HG02610 (cell line): ENCODE measurements around the gene ADA.
"Not testable (repeated sequence)": the region's sequence is repeated elsewhere in the genome, so short reads cannot be mapped to it uniquely, and the experiment has no call there.

ENCODE experiments used
- ATAC-seq: cut with Tn5 transposase; IDR thresholded peaks from one replicate; pipeline ENCODE4 v1.9.1; 2021; ENCODE audit warnings: mild to moderate bottlenecking, moderate library complexity; ENCODE audit not compliant: unreplicated experiment

The ADA gene

DNA sequence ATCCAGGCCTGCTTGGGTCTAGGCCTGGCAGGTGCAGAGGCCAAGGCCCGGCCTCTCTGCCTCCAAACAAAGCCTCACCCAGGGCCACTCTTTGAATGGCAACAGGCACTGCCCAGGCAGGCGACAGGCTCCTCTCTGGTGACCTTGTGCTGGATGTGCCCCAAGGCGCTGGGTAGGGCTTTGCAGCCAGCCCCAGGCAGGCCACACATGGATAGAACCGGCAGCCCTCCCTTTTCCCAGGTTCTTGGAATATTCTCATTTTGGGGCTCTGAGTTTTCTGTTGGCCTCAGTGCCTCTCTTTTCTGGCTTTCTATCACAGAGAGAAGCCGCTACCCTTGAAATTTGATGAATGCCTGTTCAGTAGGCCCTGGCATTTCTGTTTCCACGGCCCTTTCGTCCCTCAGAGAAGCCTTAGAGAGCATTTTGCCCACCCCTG, 50.2 kb downstream of the ADA start:
- no peak for ATAC-seq

- ATAC-seq = no peak
Measured at GRCh38 chr20:44600758-44601201, 50.7 kb downstream of the ADA start.

GRCh38 chr20:44600301-44600700, 51.2 kb downstream of the ADA start:
- no peak for ATAC-seq

DNA sequence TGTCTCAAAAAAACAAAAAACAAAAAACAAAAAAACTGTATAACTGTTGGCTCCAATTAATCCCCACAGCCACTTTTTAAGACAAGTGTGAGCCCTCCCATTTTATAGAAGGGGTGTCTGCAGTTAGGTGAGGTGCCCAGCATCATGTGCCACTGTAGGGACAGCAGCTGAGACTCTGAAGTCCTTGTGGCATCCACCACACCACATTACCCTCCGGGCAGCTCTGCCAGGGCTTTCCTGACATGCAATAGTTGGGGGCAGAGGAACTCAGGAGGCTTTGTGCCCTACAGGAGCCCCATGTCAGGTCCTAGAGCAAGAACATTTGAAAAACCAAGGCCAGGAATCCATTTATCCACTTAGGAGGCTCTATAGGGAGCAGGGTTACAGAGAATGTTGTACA, 51.8 kb downstream of the ADA start:
- no peak for ATAC-seq

GRCh38 chr20:44598423-44599305, 52.8 kb downstream of the ADA start:
- ATAC-seq = no peak

DNA sequence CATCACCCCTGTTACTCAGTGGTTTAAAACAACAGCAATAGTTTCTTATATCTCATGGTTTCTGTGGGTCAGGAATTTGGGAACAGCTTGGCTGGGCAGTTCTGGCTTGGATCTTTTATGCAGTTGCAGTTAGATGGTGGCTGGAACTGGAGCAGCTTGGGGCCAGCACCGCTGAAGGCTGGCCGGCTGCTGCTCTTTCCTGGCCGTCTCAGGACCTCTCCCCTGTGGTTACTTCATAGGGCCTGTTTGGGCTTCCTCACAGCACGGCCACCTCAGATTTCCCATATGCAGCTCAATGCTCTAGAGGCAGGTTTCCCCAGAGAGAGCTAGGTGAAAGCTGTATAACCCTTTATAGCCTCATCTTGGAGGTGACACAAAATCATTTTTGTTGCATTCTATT, 53.6 kb downstream of the ADA start:
- no peak for ATAC-seq

GRCh38 chr20:44597516-44597915, 54.0 kb downstream of the ADA start:
- no peak for ATAC-seq

DNA sequence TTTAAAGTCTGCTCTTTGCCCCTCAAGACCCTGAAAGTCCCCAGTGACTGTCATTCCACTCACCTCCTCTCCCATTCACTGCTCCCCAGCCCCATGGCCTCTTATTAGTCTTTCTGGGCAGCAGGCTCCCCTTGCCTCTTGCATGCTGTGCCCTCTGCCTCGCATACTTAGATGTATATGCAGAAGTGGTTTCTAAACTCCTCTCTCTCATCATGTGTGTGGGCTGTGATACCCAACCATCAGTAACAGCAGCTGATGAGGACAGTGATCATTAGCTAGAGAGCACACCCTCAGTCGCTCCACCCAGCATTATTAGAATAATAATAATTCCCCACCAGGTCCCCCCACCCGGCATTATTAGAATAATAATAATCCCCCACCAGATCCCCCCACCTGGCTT, 54.6 kb downstream of the ADA start:
- ATAC-seq = no peak

- no peak for ATAC-seq
Measured at GRCh38 chr20:44596010-44596409, 55.5 kb downstream of the ADA start.

- peak; percentile 62 for ATAC-seq
Measured at GRCh38 chr20:44594730-44595129, 56.8 kb downstream of the ADA start.

DNA sequence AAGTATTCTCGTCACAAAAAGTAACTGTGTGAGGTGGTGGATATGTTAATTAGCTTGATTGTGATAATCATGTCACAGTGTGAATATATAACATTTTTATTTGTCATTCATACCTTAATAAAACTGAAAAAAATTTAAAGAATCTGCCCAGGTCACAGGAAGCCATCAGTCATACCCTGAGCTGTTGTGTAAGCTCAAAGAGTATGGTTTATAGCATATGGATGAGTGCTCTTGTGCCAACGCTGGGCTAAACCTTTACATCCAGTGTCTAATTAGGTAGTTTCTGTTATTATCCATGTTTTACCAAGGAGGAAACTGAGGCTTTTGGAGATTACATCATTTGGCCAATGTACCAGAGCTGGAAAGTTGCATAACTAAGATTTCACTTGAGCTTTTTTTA, 57.7 kb downstream of the ADA start:
- ATAC-seq = no peak

DNA sequence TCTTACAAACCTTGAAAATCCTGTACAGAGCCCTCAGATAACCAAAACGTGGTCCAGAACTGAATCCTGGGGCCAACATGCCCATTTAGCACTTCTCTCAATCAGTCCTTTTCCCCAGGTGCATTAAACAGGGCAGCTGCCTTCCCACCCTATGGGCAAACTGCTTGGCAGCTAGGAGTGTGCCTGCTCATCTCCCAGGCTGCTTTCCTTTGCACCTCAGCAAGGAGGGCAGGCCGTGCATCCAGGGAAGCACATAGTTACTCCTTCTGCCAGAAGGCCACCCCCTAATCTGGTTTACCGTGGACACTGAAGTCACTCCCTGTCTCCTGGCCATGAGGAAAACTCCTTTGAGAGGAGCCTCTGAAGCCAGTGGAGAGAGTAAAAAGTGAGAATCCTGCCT, 59.1 kb downstream of the ADA start:
- no peak for ATAC-seq

DNA sequence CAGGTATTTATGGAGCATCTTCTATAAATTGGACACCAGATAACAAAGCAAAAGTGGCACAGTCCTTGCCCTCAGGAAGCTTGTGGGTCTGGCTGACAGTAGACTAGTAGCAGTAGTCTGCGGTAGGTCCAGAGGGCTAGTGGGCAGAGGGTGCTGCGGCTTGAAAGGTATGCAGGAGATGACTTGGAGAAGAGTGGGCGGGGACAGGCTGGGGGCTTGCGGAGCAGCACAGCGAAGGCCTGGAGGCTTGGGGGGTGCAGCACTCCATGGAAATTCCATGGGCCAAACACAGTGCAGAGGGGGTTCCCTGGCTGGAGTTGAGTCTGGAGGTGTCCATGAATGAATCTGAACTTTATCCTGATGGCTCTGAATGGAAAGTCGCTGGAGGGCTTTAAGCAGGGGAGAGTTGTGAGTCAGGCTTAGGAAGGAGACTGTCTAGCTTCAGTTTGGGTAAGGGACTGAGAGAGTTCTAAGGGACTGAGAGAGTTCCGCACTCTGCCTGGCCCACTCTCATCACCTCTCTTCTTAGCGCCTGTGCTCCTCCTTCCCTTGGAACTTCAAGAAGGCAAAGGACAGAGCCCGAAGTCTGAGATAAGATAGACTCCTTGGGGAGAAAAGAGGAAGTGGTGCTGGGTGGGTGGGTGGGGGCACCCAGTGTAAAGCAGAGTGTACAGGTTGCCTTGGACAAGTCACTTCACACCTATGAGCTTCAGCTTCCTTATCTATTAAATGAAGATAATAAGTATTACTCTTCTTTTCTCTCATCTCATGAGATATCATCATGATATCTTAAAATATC, 60.3 kb downstream of the ADA start:
- no peak for ATAC-seq

- no peak for ATAC-seq
Measured at GRCh38 chr20:44589537-44589936, 62.0 kb downstream of the ADA start.

- not testable (repeated sequence) for ATAC-seq
Measured at GRCh38 chr20:44588321-44588720, 63.2 kb downstream of the ADA start.

GRCh38 chr20:44587035-44587980, 64.2 kb downstream of the ADA start:
- no peak for ATAC-seq

DNA sequence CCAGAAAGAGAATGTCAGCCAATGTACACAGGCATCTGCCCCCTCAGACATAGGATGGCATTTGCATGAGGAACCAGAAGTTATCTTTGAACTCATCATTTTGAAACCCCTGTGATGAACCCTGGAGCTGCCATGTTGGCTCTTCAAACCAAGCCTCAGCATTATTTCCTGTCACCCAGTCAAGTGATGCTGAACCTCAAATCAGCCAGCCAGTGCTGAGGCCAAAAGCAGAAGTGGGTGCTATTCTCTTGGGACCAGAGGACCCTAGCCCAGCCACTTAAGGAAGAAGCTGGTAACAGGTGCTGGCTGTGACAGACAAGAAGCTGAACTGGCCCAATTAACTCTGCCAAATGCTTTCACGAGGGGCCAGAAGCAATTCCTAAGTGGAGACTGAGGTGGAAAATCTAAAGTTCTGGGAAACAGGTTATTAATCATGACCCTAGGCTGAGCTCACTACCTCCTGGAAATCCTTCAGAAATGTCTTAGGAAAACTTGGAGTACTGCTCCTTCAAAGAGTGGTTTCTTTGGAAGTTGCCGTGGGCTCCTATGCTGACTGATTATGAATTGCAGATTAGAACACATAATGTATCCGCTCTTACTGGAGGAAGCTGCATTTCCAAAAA, 65.1 kb downstream of the ADA start:
- peak; percentile 66 for ATAC-seq

- peak; percentile 41 for ATAC-seq
Measured at GRCh38 chr20:44585057-44585963, 66.2 kb downstream of the ADA start.

DNA sequence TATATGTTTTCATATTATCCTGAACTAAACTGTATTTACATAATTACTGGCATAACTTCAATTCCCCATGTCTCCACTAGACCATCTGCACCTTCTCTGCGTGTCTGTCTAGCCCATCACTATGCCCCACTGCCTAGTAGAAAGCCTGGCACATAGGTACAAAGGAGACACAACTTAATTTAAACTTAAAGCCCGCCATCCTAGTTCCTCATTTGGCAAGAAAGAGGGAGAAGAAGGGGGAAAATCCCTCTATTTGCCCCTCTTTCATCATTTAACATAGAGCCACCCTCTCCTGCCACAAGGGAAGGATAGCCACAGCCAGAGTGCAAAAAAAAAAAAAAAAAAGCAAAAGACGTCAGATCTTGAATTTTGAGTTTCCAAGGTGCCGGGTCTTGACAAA, 67.3 kb downstream of the ADA start:
- ATAC-seq = no peak
